PC-3 (cell line): ENCODE data around the gene ZNF793. TPM values are rescaled to one million over a fixed set of nuclear protein-coding genes. Genes with fewer than 3 reads are reported as not detected.

Source experiments
- ATAC-seq: fragments of 200-7000 bp; cut with Tn5 transposase; 2 replicates; pipeline ENCODE4 v1.9.1; 2020; ENCODE audit warnings: mild to moderate bottlenecking, moderate library complexity
- BruUV-seq: library from RNA; stranded (reverse); fragments of 400-500 nt; replicated peaks from 2 replicates; lab custom pipeline; 2021; lab: Mats Ljungman, UMichigan
- CTCF ChIA-PET: fragments of 300-600 bp; sonication (Branson Sonifier 250); formaldehyde crosslinking; loops from one replicate; lab custom pipeline; 2022; ENCODE audit warnings: antibody characterized with exemption; lab: Charles Lee
- POLR2A ChIA-PET: fragments of 300-600 bp; sonication (Branson Sonifier 250); formaldehyde crosslinking; loops from one replicate; lab custom pipeline; 2022; ENCODE audit warnings: antibody characterized with exemption; ENCODE audit not compliant: unreplicated experiment; lab: Charles Lee
- DNase-seq: peaks from one replicate; pipeline ENCODE4 v3.0.0-alpha.2; 2015
- H2AFZ ChIP-seq: fragments of 300-600 bp; sonication (generic); 2 replicates; pipeline ENCODE4 v1.6.0; 2016; ENCODE audit warnings: antibody characterized with exemption, low read length
- H3F3A ChIP-seq: fragments of 300-600 bp; sonication (generic); one replicate; pipeline ENCODE4 v1.6.0; 2017; ENCODE audit warnings: antibody characterized with exemption, low read length, control low read depth, mild to moderate bottlenecking; ENCODE audit not compliant: unreplicated experiment
- H3K27ac ChIP-seq: fragments of 300-600 bp; sonication (generic); 2 replicates; pipeline ENCODE4 v1.5.1; 2016; ENCODE audit warnings: mild to moderate bottlenecking, low read length
- H3K27me3 ChIP-seq: fragments of 300-600 bp; sonication (generic); 2 replicates; pipeline ENCODE4 v1.6.1; 2016; ENCODE audit warnings: low read length, mixed read lengths
- H3K36me3 ChIP-seq: fragments of 300-600 bp; sonication (generic); 2 replicates; pipeline ENCODE4 v1.6.1; 2016; ENCODE audit warnings: low read depth, mixed run types, low read length, mixed read lengths
- H3K4me1 ChIP-seq: fragments of 300-600 bp; sonication (generic); 2 replicates; pipeline ENCODE4 v1.5.1; 2016; ENCODE audit warnings: low read length; ENCODE audit not compliant: insufficient read depth
- H3K4me2 ChIP-seq: fragments of 300-600 bp; sonication (generic); 2 replicates; pipeline ENCODE4 v1.6.0; 2016; ENCODE audit warnings: low read length
- H3K4me3 ChIP-seq: fragments of 300-600 bp; sonication (generic); 2 replicates; pipeline ENCODE4 v1.5.1; 2016; ENCODE audit warnings: mild to moderate bottlenecking, low read length, mixed read lengths
- H3K79me2 ChIP-seq: fragments of 300-600 bp; sonication (generic); 2 replicates; pipeline ENCODE4 v1.6.1; 2017; ENCODE audit warnings: low read length, mixed read lengths
- H3K9ac ChIP-seq: fragments of 300-600 bp; sonication (generic); 2 replicates; pipeline ENCODE4 v1.6.0; 2016; ENCODE audit warnings: mild to moderate bottlenecking, low read length
- H3K9me2 ChIP-seq: fragments of 300-600 bp; sonication (generic); replicated peaks from 2 replicates; pipeline ENCODE4 v1.6.1; 2016; ENCODE audit warnings: mixed run types, low read length, mixed read lengths
- H3K9me3 ChIP-seq: fragments of 300-600 bp; sonication (generic); 2 replicates; pipeline ENCODE4 v1.6.1; 2016; ENCODE audit warnings: low read length, mixed read lengths
- H4K20me1 ChIP-seq: fragments of 300-600 bp; sonication (generic); 2 replicates; pipeline ENCODE4 v1.6.1; 2016; ENCODE audit warnings: low read length, mixed read lengths
- EZH2 ChIP-seq: fragments of 300-600 bp; sonication (generic); IDR thresholded peaks from one replicate; pipeline ENCODE4 v1.6.1; 2017; ENCODE audit warnings: antibody characterized with exemption, mild to moderate bottlenecking, low read length; ENCODE audit not compliant: unreplicated experiment
- EZH2phosphoT487 ChIP-seq: fragments of 300-600 bp; sonication (generic); IDR thresholded peaks from 2 replicates; pipeline ENCODE4 v1.6.1; 2018; ENCODE audit warnings: mild to moderate bottlenecking, antibody characterized with exemption, low read length, borderline replicate concordance
- intact Hi-C: fragments of 100-400 bp; cut with micrococcal nuclease; formaldehyde crosslinking; loops from 2 replicates; pipeline ENCODE4 v1.9.0; 2023
- total RNA-seq: library from RNA; depleted of rRNA; stranded (reverse); fragments of >200 nt; gene quantifications from 2 replicates; pipeline ENCODE4 v1.2.3, GENCODE V29; 2014
- TF ChIP-seq, protein P1 (sequence below): fragments of 300-600 bp; sonication (generic); conservative IDR thresholded peaks from 2 replicates; pipeline ENCODE4 v1.5.1; 2017; ENCODE audit warnings: antibody characterized with exemption, low read depth, mild to moderate bottlenecking, low read length

ZNF793 gene
- total RNA-seq, 1 experiment from 2014 or later = not detected

- TF ChIP-seq EZH2 = no peak
- TF ChIP-seq, protein P1, sequence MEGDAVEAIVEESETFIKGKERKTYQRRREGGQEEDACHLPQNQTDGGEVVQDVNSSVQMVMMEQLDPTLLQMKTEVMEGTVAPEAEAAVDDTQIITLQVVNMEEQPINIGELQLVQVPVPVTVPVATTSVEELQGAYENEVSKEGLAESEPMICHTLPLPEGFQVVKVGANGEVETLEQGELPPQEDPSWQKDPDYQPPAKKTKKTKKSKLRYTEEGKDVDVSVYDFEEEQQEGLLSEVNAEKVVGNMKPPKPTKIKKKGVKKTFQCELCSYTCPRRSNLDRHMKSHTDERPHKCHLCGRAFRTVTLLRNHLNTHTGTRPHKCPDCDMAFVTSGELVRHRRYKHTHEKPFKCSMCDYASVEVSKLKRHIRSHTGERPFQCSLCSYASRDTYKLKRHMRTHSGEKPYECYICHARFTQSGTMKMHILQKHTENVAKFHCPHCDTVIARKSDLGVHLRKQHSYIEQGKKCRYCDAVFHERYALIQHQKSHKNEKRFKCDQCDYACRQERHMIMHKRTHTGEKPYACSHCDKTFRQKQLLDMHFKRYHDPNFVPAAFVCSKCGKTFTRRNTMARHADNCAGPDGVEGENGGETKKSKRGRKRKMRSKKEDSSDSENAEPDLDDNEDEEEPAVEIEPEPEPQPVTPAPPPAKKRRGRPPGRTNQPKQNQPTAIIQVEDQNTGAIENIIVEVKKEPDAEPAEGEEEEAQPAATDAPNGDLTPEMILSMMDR = no peak
- TF ChIP-seq EZH2phosphoT487 = no peak
- no peaks in the 10 kb centered on the region for H4K20me1 ChIP-seq
- no peak overlapping the region for H3K4me3 ChIP-seq
- H2AFZ ChIP-seq = no peak overlapping the region
- H3K27me3 ChIP-seq = no peaks in the 10 kb centered on the region
- H3K79me2 ChIP-seq = no peaks in the 10 kb centered on the region
- ChIA-PET POLR2A (no interaction called here), CTCF (no interaction called here)
- no peaks in the 10 kb centered on the region for H3F3A ChIP-seq
- no peak for ATAC-seq
- no peaks in the 10 kb centered on the region for H3K36me3 ChIP-seq
- BruUV-seq = no TSS peak
- DNase-seq = no peak
- peaks cover 16% of the 10 kb centered on the region for H3K9me3 ChIP-seq
- no peak overlapping the region for H3K9ac ChIP-seq
- no peak overlapping the region for H3K4me2 ChIP-seq
- intact Hi-C loops = no loop called here
- H3K27ac ChIP-seq = no peak overlapping the region
- H3K9me2 ChIP-seq = no peaks in the 10 kb centered on the region
- H3K4me1 ChIP-seq = no peaks in the 10 kb centered on the region
Measured at GRCh38 chr19:37551129-37551993, 44.6 kb downstream of the ZNF793 start.

DNA sequence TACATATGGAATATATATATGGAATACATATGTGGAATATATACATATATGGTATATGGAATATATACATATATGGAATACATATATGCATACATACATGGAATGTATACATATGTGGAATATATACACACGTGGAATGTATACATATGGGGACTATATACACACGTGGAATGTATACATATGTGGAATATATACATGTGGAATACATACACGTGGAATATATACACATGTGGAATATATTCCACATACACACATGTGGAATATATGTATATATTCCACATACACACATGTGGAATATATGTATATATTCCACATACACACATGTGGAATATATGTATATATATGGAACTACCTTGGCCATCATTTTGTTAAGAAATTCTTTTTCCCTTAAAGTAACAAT lies 56.8 kb downstream of the ZNF793 start:
- no peaks in the 10 kb centered on the region for H3K27me3 ChIP-seq
- no peak for DNase-seq
- H4K20me1 ChIP-seq = no peaks in the 10 kb centered on the region
- H3K4me2 ChIP-seq = no peak overlapping the region
- H3K4me3 ChIP-seq = no peak overlapping the region
- no peak overlapping the region for H2AFZ ChIP-seq
- no peak overlapping the region for H3K9ac ChIP-seq
- H3F3A ChIP-seq = no peaks in the 10 kb centered on the region
- intact Hi-C loops = no loop called here
- peaks cover 45% of the 10 kb centered on the region for H3K36me3 ChIP-seq
- no peaks in the 10 kb centered on the region for H3K79me2 ChIP-seq
- TF ChIP-seq EZH2 (no peak), EZH2phosphoT487 (no peak)
- TF ChIP-seq, protein P1 = no peak
- no peaks in the 10 kb centered on the region for H3K4me1 ChIP-seq
- no peak for ATAC-seq
- peaks cover 31% of the 10 kb centered on the region for H3K9me3 ChIP-seq
- no peak overlapping the region for H3K27ac ChIP-seq
- CTCF ChIA-PET = no interaction called here
- no peaks in the 10 kb centered on the region for H3K9me2 ChIP-seq
- POLR2A ChIA-PET = no interaction called here
- no TSS peak for BruUV-seq
